Trophoblast cell (in vitro differentiated cells and primary cell): ENCODE measurements around the gene RHO.
"Not testable (repeated sequence)": the region's sequence is repeated elsewhere in the genome, so short reads cannot be mapped to it uniquely, and the experiment has no call there.

ENCODE experiments used
- DNase-seq, 2 donors: peaks; one replicate each; pipeline ENCODE4 v3.0.0-alpha.2; 2016
- H2AFZ ChIP-seq: 2 replicates; pipeline ENCODE4 v1.6.1; 2013; ENCODE audit warnings: low read length, moderate library complexity, mild to moderate bottlenecking; ENCODE audit not compliant: insufficient read depth, poor library complexity
- H2AK5ac ChIP-seq: 2 replicates; pipeline ENCODE4 v1.6.1; 2013; ENCODE audit warnings: mild to moderate bottlenecking, low read length
- H2BK120ac ChIP-seq: 2 replicates; pipeline ENCODE4 v1.6.1; 2013; ENCODE audit warnings: low read length, mild to moderate bottlenecking, moderate library complexity; ENCODE audit not compliant: insufficient read depth, poor library complexity
- H2BK12ac ChIP-seq: 2 replicates; pipeline ENCODE4 v1.6.1; 2013; ENCODE audit warnings: mild to moderate bottlenecking, low read length, moderate library complexity
- H2BK5ac ChIP-seq: 2 replicates; pipeline ENCODE4 v1.6.1; 2013; ENCODE audit warnings: low read length, low read depth, moderate library complexity, mild to moderate bottlenecking; ENCODE audit not compliant: poor library complexity
- H3K14ac ChIP-seq: 2 replicates; pipeline ENCODE4 v1.6.1; 2013; ENCODE audit warnings: mild to moderate bottlenecking, low read length
- H3K18ac ChIP-seq: 2 replicates; pipeline ENCODE4 v1.6.1; 2013; ENCODE audit warnings: mild to moderate bottlenecking, low read length
- H3K23ac ChIP-seq: 2 replicates; pipeline ENCODE4 v1.6.1; 2013; ENCODE audit warnings: low read length
- H3K27ac ChIP-seq: 2 replicates; pipeline ENCODE4 v1.5.1; 2013; ENCODE audit warnings: low read depth, mild to moderate bottlenecking, inconsistent platforms, low read length, moderate library complexity
- H3K27me3 ChIP-seq: 2 replicates; pipeline ENCODE4 v1.6.1; 2013; ENCODE audit warnings: inconsistent platforms, mild to moderate bottlenecking, low read length, moderate library complexity; ENCODE audit not compliant: insufficient read depth
- H3K36me3 ChIP-seq, 2 experiments: 1 replicate in 1 of 2; 2 replicates in 1 of 2; pipeline ENCODE4 v1.6.1; 2013; ENCODE audit warnings: low read length in 2 of 2, mild to moderate bottlenecking in 2 of 2, moderate library complexity in 1 of 2; ENCODE audit not compliant: insufficient read depth in 2 of 2, control insufficient read depth in 1 of 2
- H3K4ac ChIP-seq: 2 replicates; pipeline ENCODE4 v1.6.1; 2013; ENCODE audit warnings: low read depth, mild to moderate bottlenecking, low read length, moderate library complexity
- H3K4me1 ChIP-seq, 2 experiments: 1 replicate in 1 of 2; 2 replicates in 1 of 2; pipeline ENCODE4 v1.6.1; 2013; ENCODE audit warnings: low read length in 2 of 2, mild to moderate bottlenecking in 2 of 2, moderate library complexity in 1 of 2; ENCODE audit not compliant: insufficient read depth in 2 of 2, control insufficient read depth in 1 of 2
- H3K4me2 ChIP-seq: 2 replicates; pipeline ENCODE4 v1.6.1; 2013; ENCODE audit warnings: inconsistent platforms, mild to moderate bottlenecking, low read length, moderate library complexity
- H3K4me3 ChIP-seq: 2 replicates; pipeline ENCODE4 v1.5.1; 2013; ENCODE audit warnings: mild to moderate bottlenecking, low read depth, low read length, inconsistent platforms
- H3K79me1 ChIP-seq: one replicate; pipeline ENCODE4 v1.6.1; 2013; ENCODE audit warnings: low read length
- H3K79me2 ChIP-seq: 2 replicates; pipeline ENCODE4 v1.6.1; 2013; ENCODE audit warnings: low read length, mild to moderate bottlenecking; ENCODE audit not compliant: control insufficient read depth, insufficient read depth, poor library complexity
- H3K9ac ChIP-seq: 2 replicates; pipeline ENCODE4 v1.6.1; 2013; ENCODE audit warnings: mild to moderate bottlenecking, low read length
- H3K9me3 ChIP-seq: 2 replicates; pipeline ENCODE4 v1.6.1; 2013; ENCODE audit warnings: low read depth, mild to moderate bottlenecking, control low read depth, inconsistent platforms, low read length; ENCODE audit not compliant: insufficient read depth
- H4K12ac ChIP-seq: 2 replicates; pipeline ENCODE4 v1.6.1; 2013; ENCODE audit warnings: low read depth, mild to moderate bottlenecking, low read length, moderate library complexity
- H4K8ac ChIP-seq: 2 replicates; pipeline ENCODE4 v1.6.1; 2013; ENCODE audit warnings: low read depth, mild to moderate bottlenecking, low read length, moderate library complexity
- H4K91ac ChIP-seq: one replicate; pipeline ENCODE4 v1.6.1; 2013; ENCODE audit warnings: low read depth, mild to moderate bottlenecking, low read length, moderate library complexity
- WGBS: extraction: QIAGEN DNeasy Blood & Tissue Kit; methylation state at CpG from one replicate; pipeline ENCODE4 v1.1.7; 2013; ENCODE audit warnings: missing lambda C conversion rate; ENCODE audit not compliant: insufficient read length, insufficient coverage; ENCODE audit errors: extremely low coverage; 5-methylcytosine and 5-hydroxymethylcytosine counted together

Gene RHO

DNA sequence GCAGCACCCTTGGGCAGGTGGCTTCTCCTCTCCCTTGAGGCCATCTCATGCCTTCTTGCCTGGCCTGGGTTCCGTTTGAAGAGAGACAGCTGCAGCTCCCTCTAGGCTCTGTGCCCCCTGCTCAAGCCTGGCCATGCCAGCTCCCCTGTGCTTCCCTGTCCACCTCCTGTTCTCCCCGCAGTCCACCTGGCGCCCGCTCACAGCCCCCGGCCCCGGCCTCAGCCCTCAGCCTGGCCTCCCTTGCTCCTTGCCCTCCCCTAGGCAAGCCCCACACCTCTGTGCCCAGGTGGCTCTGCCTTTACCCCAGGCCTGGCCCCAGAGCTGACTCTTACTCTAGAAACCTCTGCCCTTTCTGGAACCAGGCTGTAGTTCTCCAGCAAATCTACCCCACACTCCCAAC, 13.9 kb upstream of the RHO start:
- H3K9me3 ChIP-seq, result peaks cover 2% of the 10 kb centered on the region
- no peak overlapping the region for H2BK12ac ChIP-seq
- H3K36me3 ChIP-seq, result peaks cover 32 to 47% of the 10 kb centered on the region in 2 experiments
- no peak overlapping the region for H3K18ac ChIP-seq
- H3K14ac ChIP-seq, result no peak overlapping the region
- no peak overlapping the region for H4K12ac ChIP-seq
- no peak overlapping the region for H2AK5ac ChIP-seq
- no peak for DNase-seq
- H3K4me3 ChIP-seq, result no peak overlapping the region
- no peak overlapping the region for H2AFZ ChIP-seq
- no peak overlapping the region for H3K23ac ChIP-seq
- H3K79me2 ChIP-seq, result no peaks in the 10 kb centered on the region
- no peaks in the 10 kb centered on the region for H3K79me1 ChIP-seq
- no peak overlapping the region for H4K91ac ChIP-seq
- no peak overlapping the region for H3K27ac ChIP-seq
- no peaks in the 10 kb centered on the region for H3K27me3 ChIP-seq
- no peak overlapping the region for H2BK5ac ChIP-seq
- no peak overlapping the region for H3K4ac ChIP-seq
- no peak overlapping the region for H2BK120ac ChIP-seq
- no peak overlapping the region for H3K9ac ChIP-seq
- H4K8ac ChIP-seq, result no peak overlapping the region
- H3K4me2 ChIP-seq, result no peak overlapping the region
- H3K4me1 ChIP-seq, result peaks cover 0 to 3% of the 10 kb centered on the region in 2 experiments
- no CpG with 5 or more reads among the region's 6 CpGs for WGBS

DNA sequence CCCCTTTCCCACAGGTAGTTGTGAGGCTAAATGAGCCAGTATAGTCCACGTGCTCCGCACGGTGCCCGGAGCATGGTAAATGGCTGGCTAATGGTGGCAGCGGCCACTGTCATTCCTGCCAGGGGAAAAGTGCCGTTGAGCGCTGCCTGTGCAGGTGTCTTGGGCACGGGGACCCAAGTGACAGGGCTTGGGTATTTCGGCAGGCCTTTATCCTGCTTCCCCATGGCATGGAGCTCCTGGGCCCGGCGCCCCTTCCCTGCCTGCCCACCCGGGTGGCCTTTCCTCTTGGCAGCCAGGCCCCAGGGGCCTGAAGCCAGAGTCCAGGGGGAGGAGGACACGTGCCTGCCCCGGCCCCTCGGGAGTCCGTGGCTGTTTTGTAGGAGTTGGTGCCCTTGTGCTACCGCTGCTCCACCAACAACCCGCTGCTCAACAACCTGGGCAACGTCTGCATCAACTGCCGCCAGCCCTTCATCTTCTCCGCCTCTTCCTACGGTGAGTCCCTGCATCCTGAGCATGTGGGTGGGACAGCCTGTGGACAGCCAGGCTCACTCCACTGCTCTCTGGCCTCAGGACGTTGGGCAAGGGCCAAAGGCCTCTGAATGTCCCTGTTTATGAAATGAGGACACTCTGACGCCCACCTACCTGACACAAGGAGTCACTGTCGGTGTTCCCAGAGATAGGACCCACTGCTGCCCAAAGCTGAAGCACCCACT, 13.2 kb upstream of the RHO start:
- not testable (repeated sequence) for H4K12ac ChIP-seq
- WGBS, result no CpG with 5 or more reads among the region's 25 CpGs

DNA sequence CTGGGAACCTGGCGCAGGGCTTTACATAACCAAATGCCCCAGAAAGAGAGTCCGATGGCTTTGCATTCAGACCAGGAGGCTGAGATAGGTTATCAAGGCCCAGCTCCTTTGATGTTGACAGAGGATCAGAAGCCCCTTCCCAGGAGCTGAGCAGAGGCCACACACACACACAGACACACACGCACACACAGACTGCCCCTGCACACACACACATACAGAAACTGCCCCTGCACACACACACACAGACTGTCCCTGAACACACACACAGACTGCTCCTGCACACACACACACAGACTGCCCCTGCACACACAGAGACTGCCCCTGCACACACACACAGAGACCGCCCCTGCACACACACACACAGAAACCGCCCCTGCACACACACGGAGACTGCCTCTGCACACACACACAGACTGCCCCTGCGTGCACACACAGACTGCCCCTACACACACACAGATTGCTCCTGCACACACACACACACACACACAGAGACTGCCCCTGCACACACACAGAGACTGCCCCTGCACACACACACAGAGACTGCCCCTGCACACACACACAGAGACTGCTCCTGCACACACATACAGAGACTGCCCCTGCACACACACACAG, 12.5 kb upstream of the RHO start:
- not testable (repeated sequence) for H3K18ac ChIP-seq, H4K91ac ChIP-seq, H3K9me3 ChIP-seq, H3K4me1 ChIP-seq, H3K9ac ChIP-seq, H4K8ac ChIP-seq, H2BK120ac ChIP-seq, H2BK5ac ChIP-seq, H3K27me3 ChIP-seq, H3K79me1 ChIP-seq, H3K4ac ChIP-seq, H3K14ac ChIP-seq, H2BK12ac ChIP-seq, H3K23ac ChIP-seq, DNase-seq, H4K12ac ChIP-seq, H2AFZ ChIP-seq, H3K79me2 ChIP-seq, H2AK5ac ChIP-seq, H3K4me2 ChIP-seq, H3K27ac ChIP-seq
- H3K36me3 ChIP-seq, result peaks cover 30 to 45% of the 10 kb centered on the region in 2 experiments
- no CpG with 5 or more reads among the region's 7 CpGs for WGBS
- H3K4me3 ChIP-seq, result peak overlapping the region; percentile 27

More for the DNA sequence above, 13.2 kb upstream of the RHO start:
- not testable (repeated sequence) for H2AK5ac ChIP-seq, H3K9me3 ChIP-seq, H3K4ac ChIP-seq, H3K9ac ChIP-seq, H3K4me3 ChIP-seq, H2BK120ac ChIP-seq, H3K14ac ChIP-seq, H4K8ac ChIP-seq, H3K27ac ChIP-seq, H3K79me2 ChIP-seq, H3K4me2 ChIP-seq, H3K23ac ChIP-seq, H2AFZ ChIP-seq, H3K27me3 ChIP-seq, H4K91ac ChIP-seq, H3K18ac ChIP-seq, H3K4me1 ChIP-seq, H2BK5ac ChIP-seq, H3K79me1 ChIP-seq, DNase-seq, H2BK12ac ChIP-seq
- H3K36me3 ChIP-seq, result peaks cover 32 to 45% of the 10 kb centered on the region in 2 experiments

DNA sequence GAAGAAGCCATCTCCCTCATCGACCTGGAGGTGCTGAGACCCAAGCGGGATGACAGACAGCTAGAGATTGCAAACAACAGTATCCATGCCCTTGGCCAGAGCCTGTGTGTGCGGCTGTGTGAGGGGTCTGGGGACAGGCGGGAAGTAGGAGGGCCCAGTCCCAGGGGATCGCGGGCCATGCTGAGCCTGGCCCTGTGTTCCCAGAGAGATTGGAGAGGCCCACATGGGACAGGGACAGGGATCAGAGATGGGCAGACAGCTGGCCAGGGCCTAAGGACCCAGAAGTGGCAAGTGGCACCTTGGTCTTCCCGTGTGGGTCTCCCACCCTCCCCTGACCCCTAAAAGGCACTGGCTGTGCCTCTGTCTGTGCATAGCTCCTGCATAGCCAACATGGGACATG, 10.9 kb upstream of the RHO start:
- Histone ChIP-seq H2BK5ac (no peak overlapping the region), H3K27me3 (no peaks in the 10 kb centered on the region), H3K27ac (no peak overlapping the region), H2AK5ac (no peak overlapping the region), H3K36me3 (peaks cover 24 to 42% of the 10 kb centered on the region in 2 experiments), H3K4me2 (no peak overlapping the region), H2BK12ac (no peak overlapping the region), H3K4me1 (no peaks in the 10 kb centered on the region), H3K4me3 (no peak overlapping the region), H4K91ac (no peak overlapping the region), H4K8ac (no peak overlapping the region), H3K79me1 (no peaks in the 10 kb centered on the region), H4K12ac (no peak overlapping the region), H3K79me2 (no peaks in the 10 kb centered on the region), H3K14ac (no peak overlapping the region), H3K18ac (no peak overlapping the region), H3K9ac (no peak overlapping the region), H3K23ac (no peak overlapping the region), H3K4ac (no peak overlapping the region), H2BK120ac (no peak overlapping the region), H3K9me3 (peaks cover 2% of the 10 kb centered on the region), H2AFZ (no peak overlapping the region)
- no CpG with 5 or more reads among the region's 7 CpGs for WGBS
- DNase-seq, result no peak
